Lung (tissue), 12 donors: ENCODE results near the gene TTLL5. TPM values are rescaled to one million over a fixed set of nuclear protein-coding genes. Genes with fewer than 3 reads are reported as not detected.

ENCODE experiments used
- ATAC-seq: fragments of 200-7000 bp; cut with Tn5 transposase; one replicate; pipeline ENCODE4 v1.9.1; 2020; ENCODE audit warnings: moderate number of reproducible peaks; ENCODE audit not compliant: insufficient read depth, low FRiP score
- DNase-seq, 3 donors: peaks; one replicate each; pipeline ENCODE4 v3.0.0-alpha.2; 2013 to 2017
- H3K27ac ChIP-seq, 2 donors: one replicate each; pipeline ENCODE4 v1.5.1; 2013; ENCODE audit warnings: mild to moderate bottlenecking in 2 of 2, moderate library complexity in 2 of 2, control low read depth in 1 of 2, inconsistent platforms in 1 of 2, low read depth in 1 of 2, low read length in 1 of 2
- H3K27me3 ChIP-seq, 3 donors: one replicate each; pipeline ENCODE4 v1.5.1; 2013; ENCODE audit warnings: low read length in 2 of 3; ENCODE audit not compliant: control insufficient read depth in 3 of 3, insufficient read depth in 3 of 3
- H3K36me3 ChIP-seq, 4 donors: one replicate each; pipeline ENCODE4 v1.5.1; 2013; ENCODE audit warnings: low read length in 4 of 4, mild to moderate bottlenecking in 1 of 4, moderate library complexity in 1 of 4; ENCODE audit not compliant: control insufficient read depth in 4 of 4, insufficient read depth in 4 of 4
- H3K4me1 ChIP-seq, 5 donors: one replicate each; pipeline ENCODE4 v1.5.1; 2013; ENCODE audit warnings: low read length in 5 of 5, mild to moderate bottlenecking in 2 of 5, moderate library complexity in 1 of 5; ENCODE audit not compliant: control insufficient read depth in 5 of 5, insufficient read depth in 5 of 5
- H3K4me3 ChIP-seq: one replicate; pipeline ENCODE4 v1.5.1; 2013; ENCODE audit warnings: mild to moderate bottlenecking, control low read depth, moderate library complexity
- H3K9ac ChIP-seq, 2 donors: one replicate each; pipeline ENCODE4 v1.5.1; 2013; ENCODE audit warnings: low read length in 2 of 2, control low read depth in 1 of 2; ENCODE audit not compliant: insufficient read depth in 1 of 2
- H3K9me3 ChIP-seq, 4 donors: one replicate each; pipeline ENCODE4 v1.5.1; 2013; ENCODE audit warnings: low read length in 3 of 4, mild to moderate bottlenecking in 1 of 4, moderate library complexity in 1 of 4; ENCODE audit not compliant: control insufficient read depth in 4 of 4, insufficient read depth in 3 of 4
- CTCF ChIP-seq: IDR thresholded peaks from 2 replicates; pipeline ENCODE4 v1.5.1; 2012; ENCODE audit warnings: mild to moderate bottlenecking; ENCODE audit errors: control extremely low read depth, extremely low read depth
- WGBS, 2 donors: extraction: QIAGEN DNeasy Blood & Tissue Kit; methylation state at CpG; one replicate each; pipeline ENCODE4 v1.1.7; 2013; 5-methylcytosine and 5-hydroxymethylcytosine counted together
- polyA plus RNA-seq, 2 donors: library from polyadenylated mRNA; stranded (reverse); fragments of 200-250 nt; gene quantifications; one replicate each; pipeline ENCODE4 v1.2.1, GENCODE V29; 2013
- total RNA-seq, 2 donors: library from RNA; depleted of rRNA in 1 of 2; stranded (reverse); fragments of >200 nt in 1 of 2; gene quantifications; one replicate each; pipeline ENCODE4 v1.2.1, GENCODE V29; 2014 to 2021
- donor health status: control.
- donor health status: control.
- donor health status: Bipolar disorder and iron deficiency.
- donor health status: healthy.
- donor health status: DM: yes; HTN: yes; CAD: no.

Gene TTLL5
- total and polyA plus RNA-seq, 4 donors = 10.3 to 58.6 (median 28.8) TPM

GRCh38 chr14:75783602-75784313 is 122.7 kb downstream of the TTLL5 start:
- no peaks in the 10 kb centered on the region for H3K27me3 ChIP-seq
- H3K36me3 ChIP-seq = peaks cover 8 to 21% (median 17%) of the 10 kb centered on the region in 4 donors
- no peaks in the 10 kb centered on the region for H3K4me1 ChIP-seq
- ATAC-seq (no peak), DNase-seq (no peak)
- no peak overlapping the region for H3K4me3 ChIP-seq
- WGBS, 2 donors = 90 to 94% methylated on average over 3 of the region's 3 CpGs
- peak overlapping the region in 1 of 2 donors; percentile 41 for H3K27ac ChIP-seq
- no peak overlapping the region for H3K9ac ChIP-seq
- no peaks in the 10 kb centered on the region for H3K9me3 ChIP-seq
- no peak for TF ChIP-seq CTCF

GRCh38 chr14:75784314-75784686 is 123.3 kb downstream of the TTLL5 start:
- ATAC-seq (no peak), DNase-seq (no peak)
- H3K27ac ChIP-seq = no peak overlapping the region
- peaks cover 8 to 19% (median 17%) of the 10 kb centered on the region in 4 donors for H3K36me3 ChIP-seq
- H3K4me3 ChIP-seq = no peak overlapping the region
- H3K4me1 ChIP-seq = no peaks in the 10 kb centered on the region
- no peak overlapping the region for H3K9ac ChIP-seq
- TF ChIP-seq CTCF = no peak
- H3K27me3 ChIP-seq = no peaks in the 10 kb centered on the region
- no peaks in the 10 kb centered on the region for H3K9me3 ChIP-seq
- WGBS, 2 donors = 97 to 98% methylated on average over 3 of the region's 3 CpGs

- Histone ChIP-seq H3K27ac (no peak overlapping the region), H3K9ac (no peak overlapping the region), H3K9me3 (no peaks in the 10 kb centered on the region), H3K4me3 (no peak overlapping the region), H3K4me1 (peaks cover 0 to 5% (median 0%) of the 10 kb centered on the region in 5 donors), H3K36me3 (peaks cover 0 to 18% (median 3%) of the 10 kb centered on the region in 4 donors), H3K27me3 (no peaks in the 10 kb centered on the region)
- TF ChIP-seq CTCF = no peak
- 86 to 90% methylated on average over 2 of the region's 2 CpGs for WGBS, 2 donors
- DNase-seq (peak in 2 of 3 donors; percentile 52 to 57), ATAC-seq (no peak)
These were observed 132.8 kb downstream of the TTLL5 start for GRCh38 chr14:75793806-75794205.

GRCh38 chr14:75794615-75795038 is 133.6 kb downstream of the TTLL5 start:
- 63 to 82% methylated on average over 2 of the region's 2 CpGs for WGBS, 2 donors
- H3K4me1 ChIP-seq = peaks cover 0 to 5% (median 0%) of the 10 kb centered on the region in 5 donors
- H3K9me3 ChIP-seq = no peaks in the 10 kb centered on the region
- ATAC-seq (peak; percentile 66), DNase-seq (peak in 2 of 3 donors; percentile 88 to 91)
- no peak overlapping the region for H3K9ac ChIP-seq
- peaks cover 0 to 18% (median 6%) of the 10 kb centered on the region in 4 donors for H3K36me3 ChIP-seq
- H3K27ac ChIP-seq = no peak overlapping the region
- no peak for TF ChIP-seq CTCF
- no peak overlapping the region for H3K4me3 ChIP-seq
- no peaks in the 10 kb centered on the region for H3K27me3 ChIP-seq
